NCI-H1105 (cell line): ENCODE data around the gene C3orf33.

ENCODE experiments used
- DNase-seq: peaks from one replicate; lab custom pipeline; 2025; lab: John Stamatoyannopoulos, UW

Gene C3orf33

DNA sequence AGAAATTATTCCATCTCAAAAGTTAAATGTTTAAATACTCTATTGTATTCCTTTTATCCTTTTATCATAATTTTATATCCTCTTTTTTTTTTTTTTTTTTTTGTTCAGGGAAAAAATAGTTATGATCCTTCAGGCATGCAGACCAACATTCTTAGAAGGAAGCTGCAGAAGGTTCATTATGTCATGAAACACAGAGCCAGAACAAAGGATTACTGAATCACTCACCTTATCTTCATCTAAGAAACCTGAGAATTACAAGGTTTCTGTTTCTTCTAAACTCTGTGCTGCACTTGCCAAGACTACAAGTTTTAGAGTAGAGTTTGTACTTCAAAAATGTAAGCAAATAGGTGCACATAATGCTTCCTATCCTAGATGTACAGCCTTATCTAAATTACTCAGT, 64.5 kb downstream of the C3orf33 start:
- no peak for DNase-seq

GRCh38 chr3:155741101-155741500, 65.0 kb downstream of the C3orf33 start:
- DNase-seq, result no peak

GRCh38 chr3:155739154-155739553, 66.9 kb downstream of the C3orf33 start:
- no peak for DNase-seq

GRCh38 chr3:155738580-155739076, 67.5 kb downstream of the C3orf33 start:
- no peak for DNase-seq

DNA sequence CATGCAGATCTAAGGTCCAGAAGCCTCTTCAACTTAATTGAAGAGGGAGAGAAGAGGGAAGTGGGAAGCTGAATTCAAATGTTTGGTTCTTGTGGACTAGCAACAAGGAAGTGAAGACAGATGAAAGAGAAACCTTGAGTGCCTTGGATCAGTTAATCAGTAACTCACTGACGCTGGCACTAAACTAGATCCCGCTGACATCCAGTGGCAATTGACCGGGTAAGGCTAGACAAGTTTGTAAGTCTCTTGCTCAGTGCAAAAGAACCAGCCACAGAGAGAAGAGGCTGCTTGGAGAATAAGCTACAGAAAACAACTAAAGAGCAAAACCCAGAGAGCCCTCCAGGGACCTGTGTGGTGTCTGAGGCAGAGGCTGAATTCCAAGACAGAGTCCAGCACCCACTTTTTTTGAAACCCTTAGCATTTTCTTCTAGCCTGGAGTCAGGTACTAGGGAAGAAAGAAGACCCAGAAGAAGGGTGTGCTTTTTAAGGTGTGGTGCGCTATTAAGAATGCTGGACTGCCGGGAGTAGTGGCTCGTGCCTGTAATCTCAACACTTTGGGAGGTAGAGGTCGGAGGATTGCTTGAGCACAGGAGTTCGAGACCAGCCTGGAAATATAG, 68.1 kb downstream of the C3orf33 start:
- no peak for DNase-seq

DNA sequence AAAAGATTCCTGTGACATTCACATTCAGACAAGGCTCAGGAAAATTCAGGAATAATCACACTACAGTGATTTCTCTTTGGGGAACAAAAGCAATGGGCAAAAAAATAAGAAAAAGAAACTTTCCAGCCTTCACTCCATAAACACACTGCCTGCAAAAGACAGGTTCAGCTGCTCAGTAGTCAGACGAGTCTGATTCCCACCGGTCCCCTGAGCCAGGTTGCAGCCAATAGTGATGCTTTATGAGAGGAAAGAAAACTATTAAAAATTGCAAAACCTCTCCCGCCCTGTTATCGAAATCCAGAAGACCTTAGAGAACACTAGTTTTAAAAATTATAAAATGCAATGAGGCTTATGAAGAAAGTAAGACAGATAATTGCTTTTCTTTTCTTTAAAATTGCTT, 69.7 kb downstream of the C3orf33 start:
- DNase-seq, result no peak

DNA sequence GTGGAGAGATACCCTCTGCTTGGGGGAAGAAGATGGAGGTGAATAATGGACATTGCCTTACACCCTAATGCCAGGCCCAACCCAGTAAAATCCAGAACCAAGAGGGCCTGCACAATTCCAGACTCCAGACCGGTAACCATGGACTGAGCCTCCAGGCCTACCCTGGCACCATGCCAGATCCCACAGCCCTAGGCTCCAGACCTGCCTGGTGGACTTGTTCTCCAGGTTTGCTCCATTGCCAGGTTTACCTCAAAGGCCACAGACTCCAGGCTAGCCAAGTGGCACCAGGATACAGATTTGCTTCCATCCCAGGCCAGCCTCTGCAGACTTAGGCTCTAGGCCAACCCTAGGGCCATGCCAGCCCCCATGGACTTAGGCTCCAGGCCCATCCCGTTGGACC, 75.2 kb downstream of the C3orf33 start:
- DNase-seq, result no peak

DNA sequence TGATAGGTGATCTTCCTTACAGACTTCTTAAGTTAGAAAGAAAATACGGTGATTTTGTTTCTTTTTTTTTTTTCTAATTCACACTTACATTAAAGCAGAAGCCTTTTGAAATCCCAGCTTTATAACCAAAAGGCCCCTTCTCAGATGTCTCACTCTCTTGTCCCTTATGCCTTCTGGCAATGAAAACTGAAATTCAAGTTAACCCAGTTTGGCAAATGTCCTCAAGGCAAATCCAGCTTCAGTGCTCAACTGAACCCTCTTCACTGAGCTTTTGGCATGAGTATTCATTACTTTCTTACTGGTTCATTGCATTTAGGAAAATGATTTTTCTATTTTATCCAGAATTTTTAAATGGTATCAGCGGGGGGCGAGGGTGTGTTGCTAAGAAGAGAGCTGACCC, 78.2 kb downstream of the C3orf33 start:
- DNase-seq, result no peak

- no peak for DNase-seq
These were observed 91.8 kb downstream of the C3orf33 start for GRCh38 chr3:155714295-155714718.
